ENCODE data around the gene PHF2.

DNA sequence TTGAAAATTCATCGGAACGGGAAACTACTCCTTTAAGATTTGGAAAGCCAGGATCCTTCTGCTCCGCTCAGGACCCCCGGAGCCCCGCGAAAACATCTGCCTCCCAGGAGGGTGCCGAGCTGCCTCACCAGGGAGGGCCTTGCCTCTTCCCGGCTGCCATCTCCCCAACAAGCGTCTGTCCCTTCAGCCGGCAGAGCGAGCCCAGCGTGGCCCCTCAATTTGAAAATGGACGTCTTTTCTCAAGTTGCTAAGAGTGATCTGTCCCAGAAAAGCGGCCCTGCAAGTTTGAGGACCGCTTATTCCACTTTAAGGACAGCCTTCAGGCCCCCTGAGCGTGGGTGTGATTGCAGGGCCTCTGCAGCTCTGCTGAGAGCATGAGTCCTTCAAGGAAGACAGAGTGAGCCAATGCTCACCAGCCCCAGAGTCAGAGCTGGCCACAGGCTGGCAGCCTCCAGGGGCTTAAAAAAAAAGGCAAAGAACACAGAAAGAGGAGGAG, 101.3 kb downstream of the PHF2 start:
- no peak for TF ChIP-seq CTCF (conservative IDR thresholded peaks at IDR 0.05; ENCODE audit: low read depth, low read length)
- no peak for TF ChIP-seq POLR2A (IDR thresholded peaks at IDR 0.05; ENCODE audit: low read depth, low read length)
- no peak for TF ChIP-seq CHD1 (IDR thresholded peaks at IDR 0.05; ENCODE audit: low read depth, low read length)
- no peak for TF ChIP-seq RCOR1 (IDR thresholded peaks at IDR 0.05; ENCODE audit: insufficient replicate concordance, low read length)
- no peak for TF ChIP-seq MAFK (IDR thresholded peaks at IDR 0.05; ENCODE audit: low read depth, low read length)
- TF ChIP-seq MAZ (IDR thresholded peaks at IDR 0.05; ENCODE audit: borderline replicate concordance, low read depth, low read length): no peak
- TF ChIP-seq SMC3 (IDR thresholded peaks at IDR 0.05; ENCODE audit: low read depth, low read length): no peak
- no peak for TF ChIP-seq RAD21 (IDR thresholded peaks at IDR 0.05; ENCODE audit: low read length)
- no peak for TF ChIP-seq ELK1 (IDR thresholded peaks at IDR 0.05; ENCODE audit: borderline replicate concordance, low read depth, low read length)
